Measurements from ENCODE around the gene SUMF1.
"Not testable (repeated sequence)": the region's sequence is repeated elsewhere in the genome, so short reads cannot be mapped to it uniquely, and the experiment has no call there.

The SUMF1 gene

GRCh38 chr3:4334548-4334947, 132.5 kb downstream of the SUMF1 start:
- no peak for DNase-seq (ENCODE audit: low spot score)

GRCh38 chr3:4332991-4333390, 134.1 kb downstream of the SUMF1 start:
- in situ Hi-C loops (cut with MboI; ENCODE audit: low pct_unique_long_range_greater_than_20kb, low sequenced_read_pairs, unreplicated experiment), result loop anchor here (25.0 kb wide), 1 partner anchor 729 kb away; no protein-coding TSS in a partner anchor
- DNase-seq (ENCODE audit: low spot score), result no peak
- no peak for TF ChIP-seq CTCF (IDR thresholded peaks at IDR 0.05; ENCODE audit: extremely low read depth, insufficient read depth, missing control alignments)

More at GRCh38 chr3:4334548-4334947, 132.5 kb downstream of the SUMF1 start:
- in situ Hi-C loops (cut with MboI; ENCODE audit: low pct_unique_long_range_greater_than_20kb, low sequenced_read_pairs, unreplicated experiment), result loop anchor here (25.0 kb wide), 1 partner anchor 728 kb away; no protein-coding TSS in a partner anchor
- TF ChIP-seq CTCF (IDR thresholded peaks at IDR 0.05; ENCODE audit: extremely low read depth, insufficient read depth, missing control alignments), result no peak

- no peak for TF ChIP-seq CTCF (IDR thresholded peaks at IDR 0.05; ENCODE audit: extremely low read depth, insufficient read depth, missing control alignments)
- in situ Hi-C loops (cut with MboI; ENCODE audit: low pct_unique_long_range_greater_than_20kb, low sequenced_read_pairs, unreplicated experiment), result loop anchor here (25.0 kb wide), 1 partner anchor 730 kb away; no protein-coding TSS in a partner anchor
- no peak for DNase-seq (ENCODE audit: low spot score)
These were observed 134.5 kb downstream of the SUMF1 start for GRCh38 chr3:4332574-4332973.

- DNase-seq (ENCODE audit: low spot score), result no peak
- in situ Hi-C loops (cut with MboI; ENCODE audit: low pct_unique_long_range_greater_than_20kb, low sequenced_read_pairs, unreplicated experiment), result loop anchor here (25.0 kb wide), 1 partner anchor 730 kb away; no protein-coding TSS in a partner anchor
- no peak for TF ChIP-seq CTCF (IDR thresholded peaks at IDR 0.05; ENCODE audit: extremely low read depth, insufficient read depth, missing control alignments)
These were observed 135.0 kb downstream of the SUMF1 start for GRCh38 chr3:4332111-4332510.

- DNase-seq (ENCODE audit: low spot score), result not testable (repeated sequence)
- in situ Hi-C loops (cut with MboI; ENCODE audit: low pct_unique_long_range_greater_than_20kb, low sequenced_read_pairs, unreplicated experiment), result loop anchor here (25.0 kb wide), 1 partner anchor 732 kb away; no protein-coding TSS in a partner anchor
These were observed 137.3 kb downstream of the SUMF1 start for GRCh38 chr3:4329806-4330205.

GRCh38 chr3:4326868-4327267, 140.2 kb downstream of the SUMF1 start:
- TF ChIP-seq CTCF (IDR thresholded peaks at IDR 0.05; ENCODE audit: extremely low read depth, insufficient read depth, missing control alignments), result no peak
- in situ Hi-C loops (cut with MboI; ENCODE audit: low pct_unique_long_range_greater_than_20kb, low sequenced_read_pairs, unreplicated experiment), result loop anchor here (25.0 kb wide), 1 partner anchor 735 kb away; no protein-coding TSS in a partner anchor

GRCh38 chr3:4323246-4324027, 143.6 kb downstream of the SUMF1 start:
- no peak for DNase-seq (ENCODE audit: low spot score)
- in situ Hi-C loops (cut with MboI; ENCODE audit: low pct_unique_long_range_greater_than_20kb, low sequenced_read_pairs, unreplicated experiment), result no loop called here

More at GRCh38 chr3:4326868-4327267, 140.2 kb downstream of the SUMF1 start:
- DNase-seq (ENCODE audit: low spot score), result no peak

More at GRCh38 chr3:4323246-4324027, 143.6 kb downstream of the SUMF1 start:
- TF ChIP-seq CTCF (IDR thresholded peaks at IDR 0.05; ENCODE audit: extremely low read depth, insufficient read depth, missing control alignments), result no peak

Measured in GM13977 (cell line).